Measurements from ENCODE around the gene PIEZO2.

GRCh38 chr18:10775026-10775425, 374.3 kb downstream of the PIEZO2 start:
- TF ChIP-seq CTCF (IDR thresholded peaks at IDR 0.05; ENCODE audit: insufficient read depth, low read depth, low read length) (no peak), EZH2 (IDR thresholded peaks at IDR 0.05; ENCODE audit: insufficient read depth, low read length) (no peak)
